A673 (cell line): ENCODE measurements around the gene CAV1. TPM values are rescaled to one million over a fixed set of nuclear protein-coding genes. Genes with fewer than 3 reads are reported as not detected.

Experiments
- BruUV-seq: library from RNA; stranded (reverse); fragments of 400-500 nt; replicated peaks from 2 replicates; lab custom pipeline; 2021; lab: Mats Ljungman, UMichigan
- CTCF ChIA-PET: fragments of 300-600 bp; sonication (Branson Sonifier 250); formaldehyde crosslinking; loops from one replicate; lab custom pipeline; 2022; ENCODE audit warnings: antibody characterized with exemption; lab: Charles Lee
- POLR2A ChIA-PET: fragments of 300-600 bp; sonication (Branson Sonifier 250); formaldehyde crosslinking; loops from one replicate; lab custom pipeline; 2022; ENCODE audit warnings: antibody characterized with exemption; ENCODE audit not compliant: low non-redundant PET; lab: Charles Lee
- DNase-seq: peaks from one replicate; pipeline ENCODE4 v3.0.0-alpha.2; 2015; ENCODE audit warnings: low spot score
- H3K27ac ChIP-seq: fragments of 200-600 bp; sonication (generic); 2 replicates; pipeline ENCODE4 v1.5.1; 2016; ENCODE audit warnings: mixed run types, low read depth, mild to moderate bottlenecking, mixed read lengths, antibody characterized with exemption, low read length; ENCODE audit not compliant: poor library complexity, severe bottlenecking
- H3K27me3 ChIP-seq: fragments of 200-600 bp; sonication (generic); replicated peaks from 2 replicates; pipeline ENCODE4 v1.6.1; 2017; ENCODE audit warnings: mixed run types, low read depth, mild to moderate bottlenecking, mixed read lengths, antibody characterized with exemption, low read length; ENCODE audit not compliant: insufficient read depth, poor library complexity
- H3K36me3 ChIP-seq: fragments of 200-600 bp; sonication (generic); 2 replicates; pipeline ENCODE4 v1.6.1; 2016; ENCODE audit warnings: mixed run types, mild to moderate bottlenecking, mixed read lengths, antibody characterized with exemption, low read length; ENCODE audit not compliant: insufficient read depth, poor library complexity, severe bottlenecking
- H3K4me1 ChIP-seq: fragments of 200-600 bp; sonication (generic); 2 replicates; pipeline ENCODE4 v1.6.1; 2017; ENCODE audit warnings: mixed run types, mild to moderate bottlenecking, mixed read lengths, antibody characterized with exemption, low read length; ENCODE audit not compliant: insufficient read depth, poor library complexity, severe bottlenecking
- H3K4me3 ChIP-seq: fragments of 200-600 bp; sonication (generic); 2 replicates; pipeline ENCODE4 v1.5.1; 2016; ENCODE audit warnings: low read depth, mixed run types, mild to moderate bottlenecking, mixed read lengths, low read length; ENCODE audit not compliant: poor library complexity, severe bottlenecking
- H3K9me3 ChIP-seq: fragments of 200-600 bp; sonication (generic); 2 replicates; pipeline ENCODE4 v1.6.1; 2016; ENCODE audit warnings: mixed run types, low read depth, mild to moderate bottlenecking, mixed read lengths, antibody characterized with exemption, low read length; ENCODE audit not compliant: poor library complexity, severe bottlenecking
- CTCF ChIP-seq: fragments of 300-800, 200-600 bp; sonication (generic); conservative IDR thresholded peaks from 2 replicates; pipeline ENCODE4 v1.5.1; 2017; ENCODE audit warnings: low read depth, mild to moderate bottlenecking, antibody characterized with exemption, low read length, moderate library complexity, mixed read lengths
- EZH2 ChIP-seq: fragments of 200-600 bp; sonication (generic); IDR thresholded peaks from 2 replicates; pipeline ENCODE4 v1.6.1; 2017; ENCODE audit warnings: borderline replicate concordance, low read depth, mild to moderate bottlenecking, mixed read lengths, antibody characterized with exemption, low read length; ENCODE audit not compliant: poor library complexity, severe bottlenecking
- intact Hi-C: fragments of 100-400 bp; cut with micrococcal nuclease; formaldehyde crosslinking; loops from one replicate; pipeline ENCODE4 v1.10.0; 2022; ENCODE audit not compliant: unreplicated experiment
- total RNA-seq: library from RNA; stranded (reverse); gene quantifications from 2 replicates; pipeline ENCODE4 v1.2.3, GENCODE V29; 2021

The CAV1 gene
- total RNA-seq, 1 experiment from 2014 or later, result 2,074 TPM

- no peaks in the 10 kb centered on the region for H3K9me3 ChIP-seq
- no peak overlapping the region for H3K4me3 ChIP-seq
- no TSS peak for BruUV-seq
- no peak overlapping the region for H3K27ac ChIP-seq
- peaks cover 74% of the 10 kb centered on the region for H3K4me1 ChIP-seq
- no peaks in the 10 kb centered on the region for H3K36me3 ChIP-seq
- no peaks in the 10 kb centered on the region for H3K27me3 ChIP-seq
- CTCF ChIA-PET, result no interaction called here
- TF ChIP-seq CTCF (no peak), EZH2 (no peak)
- DNase-seq, result no peak
- POLR2A ChIA-PET, result no interaction called here
- intact Hi-C loops, result no loop called here
These were observed 47.2 kb downstream of the CAV1 start for GRCh38 chr7:116572036-116572435.

- Histone ChIP-seq H3K36me3 (no peaks in the 10 kb centered on the region), H3K9me3 (no peaks in the 10 kb centered on the region), H3K4me1 (peaks cover 84% of the 10 kb centered on the region), H3K27me3 (no peaks in the 10 kb centered on the region), H3K27ac (peak overlapping the region; percentile 44), H3K4me3 (no peak overlapping the region)
- ChIA-PET CTCF (no interaction called here), POLR2A (no interaction called here)
- DNase-seq, result peak; percentile 59
- intact Hi-C loops, result no loop called here
- BruUV-seq, result no TSS peak
- no peak for TF ChIP-seq EZH2
These were observed 48.7 kb downstream of the CAV1 start for GRCh38 chr7:116573541-116573940.

- Histone ChIP-seq H3K36me3 (no peaks in the 10 kb centered on the region), H3K4me3 (no peak overlapping the region), H3K27ac (peak overlapping the region; percentile 44), H3K4me1 (peaks cover 83% of the 10 kb centered on the region), H3K9me3 (no peaks in the 10 kb centered on the region), H3K27me3 (no peaks in the 10 kb centered on the region)
- CTCF ChIA-PET, result no interaction called here
- TF ChIP-seq EZH2, result no peak
- TF ChIP-seq CTCF, result no peak
- peak; percentile 80 for DNase-seq
- POLR2A ChIA-PET, result no interaction called here
- no TSS peak for BruUV-seq
- intact Hi-C loops, result no loop called here
These were observed 49.4 kb downstream of the CAV1 start for GRCh38 chr7:116574025-116574822.
